ENCODE measurements around the gene TMEM185B. TPM values are rescaled to one million over a fixed set of nuclear protein-coding genes. Genes with fewer than 3 reads are reported as not detected.

The TMEM185B gene
- 10 to 100 TPM; 16.7 to 17.2 TPM for total RNA-seq

GRCh38 chr2:120223034-120223912, at the start of gene TMEM185B:
TMEM185B (minus strand) TSS chr2:120223400; CDS start chr2:120222976, 424 bp downstream.
- H3K27me3 Mint-ChIP-seq = no peaks in the 10 kb centered on the region
- ChIA-PET POLR2A (interaction anchor here (1.0 to 2.4 kb wide), 4 partner anchors 9 to 210 kb away, joined by 3 to 21 read pairs (median 5); partner anchors contain the start of gene EPB41L5), CTCF (interaction anchor here (0.7 to 1.8 kb wide), 6 partner anchors 9 to 91 kb away, joined by 3 to 6 read pairs (median 3); no protein-coding TSS in a partner anchor)
- peak within 1 kb of the TSS; percentile 80 for H3K4me3 Mint-ChIP-seq
- TF ChIP-seq CTCF (IDR thresholded peaks at IDR 0.05) = no peak
- peak within 1 kb of the TSS; percentile 90 for H3K27ac Mint-ChIP-seq
- H3K36me3 Mint-ChIP-seq (ENCODE audit: low read depth) = peaks cover 43% of the 10 kb centered on the region
- intact Hi-C loops (cut with micrococcal nuclease) = no loop called here
- DNase-seq (peak; percentile 89), ATAC-seq (peak; percentile 92)
- H3K9me3 Mint-ChIP-seq = peaks cover 17% of the 10 kb centered on the region
- peaks cover 51% of the 10 kb centered on the region for H3K4me1 Mint-ChIP-seq (ENCODE audit: low read depth)

GRCh38 chr2:120271711-120272379, 48.6 kb upstream of the TMEM185B start:
- intact Hi-C loops (cut with micrococcal nuclease) = no loop called here
- POLR2A ChIA-PET = interaction anchor here (0.6 to 1.4 kb wide), 3 partner anchors 11 to 43 kb away, joined by 3 to 4 read pairs (median 3); no protein-coding TSS in a partner anchor
- CTCF ChIA-PET = interaction anchor here (1.1 to 1.2 kb wide), 2 partner anchors 12 to 41 kb away, joined by 3 read pairs; no protein-coding TSS in a partner anchor

GRCh38 chr2:120269816-120270215, 46.6 kb upstream of the TMEM185B start:
- H3K36me3 Mint-ChIP-seq (ENCODE audit: low read depth) = peaks cover 9% of the 10 kb centered on the region
- no peaks in the 10 kb centered on the region for H3K27me3 Mint-ChIP-seq
- intact Hi-C loops (cut with micrococcal nuclease) = no loop called here
- TF ChIP-seq CTCF (IDR thresholded peaks at IDR 0.05) = no peak
- ChIA-PET CTCF (interaction anchor here (1.1 to 1.2 kb wide), 2 partner anchors 44 to 95 kb away, joined by 3 read pairs; no protein-coding TSS in a partner anchor), POLR2A (no interaction called here)
- peaks cover 2% of the 10 kb centered on the region for H3K9me3 Mint-ChIP-seq
- DNase-seq (no peak), ATAC-seq (no peak)
- peaks cover 14% of the 10 kb centered on the region for H3K4me1 Mint-ChIP-seq (ENCODE audit: low read depth)
- H3K27ac Mint-ChIP-seq = no peak overlapping the region
- H3K4me3 Mint-ChIP-seq = no peak overlapping the region

More at GRCh38 chr2:120271711-120272379, 48.6 kb upstream of the TMEM185B start:
- no peak for ATAC-seq
- TF ChIP-seq CTCF (IDR thresholded peaks at IDR 0.05) = no peak
- no peak overlapping the region for H3K4me3 Mint-ChIP-seq
- peaks cover 9% of the 10 kb centered on the region for H3K36me3 Mint-ChIP-seq (ENCODE audit: low read depth)
- no peaks in the 10 kb centered on the region for H3K27me3 Mint-ChIP-seq
- H3K27ac Mint-ChIP-seq = no peak overlapping the region
- peaks cover 5% of the 10 kb centered on the region for H3K9me3 Mint-ChIP-seq
- no peak for DNase-seq
- H3K4me1 Mint-ChIP-seq (ENCODE audit: low read depth) = peaks cover 11% of the 10 kb centered on the region

GRCh38 chr2:120269076-120269744, 46.0 kb upstream of the TMEM185B start:
- DNase-seq (peak; percentile 29), ATAC-seq (peak; percentile 20)
- peaks cover 2% of the 10 kb centered on the region for H3K9me3 Mint-ChIP-seq
- POLR2A ChIA-PET = no interaction called here
- peaks cover 17% of the 10 kb centered on the region for H3K4me1 Mint-ChIP-seq (ENCODE audit: low read depth)
- H3K27ac Mint-ChIP-seq = no peak overlapping the region
- no peak overlapping the region for H3K4me3 Mint-ChIP-seq
- H3K36me3 Mint-ChIP-seq (ENCODE audit: low read depth) = peaks cover 9% of the 10 kb centered on the region
- no peaks in the 10 kb centered on the region for H3K27me3 Mint-ChIP-seq
- CTCF ChIA-PET = interaction anchor here (1.2 kb wide), 1 partner anchor 95 kb away, joined by 3 read pairs; no protein-coding TSS in a partner anchor
- intact Hi-C loops (cut with micrococcal nuclease) = no loop called here
- no peak for TF ChIP-seq CTCF (IDR thresholded peaks at IDR 0.05)

Data from activated CD8-positive, alpha-beta T cell treated with anti-CD3 and anti-CD28 coated beads for 36 hours (primary cell).